SK-N-SH (cell line): ENCODE results near the gene MTFP1.

Source experiments
- CTCF ChIP-seq: fragments of 200-600 bp; sonication (generic); IDR thresholded peaks from 2 replicates; pipeline ENCODE4 v1.6.1; 2017; ENCODE audit warnings: antibody characterized with exemption, mild to moderate bottlenecking, moderate library complexity
- PBX3 ChIP-seq: IDR thresholded peaks from 2 replicates; pipeline ENCODE4; 2012
- TEAD4 ChIP-seq: IDR thresholded peaks from 2 replicates; pipeline ENCODE4 v1.4.0; 2012; ENCODE audit warnings: mild to moderate bottlenecking, borderline replicate concordance; ENCODE audit not compliant: insufficient read depth

GRCh38 chr22:30444632-30445437 is 19.3 kb downstream of the MTFP1 start:
- TF ChIP-seq CTCF (peak; percentile 75), PBX3 (no peak), TEAD4 (no peak)
